ENCODE data around the gene CYB5D1.

The CYB5D1 gene

GRCh38 chr17:7845359-7846062 is 12.3 kb upstream of the CYB5D1 start:
- DNase-seq: no peak

GRCh38 chr17:7846063-7846735 is 11.6 kb upstream of the CYB5D1 start:
- no peak for DNase-seq

- DNase-seq: no peak
Observed at GRCh38 chr17:7846765-7847661, 10.8 kb upstream of the CYB5D1 start.

- no peak for DNase-seq
Observed at GRCh38 chr17:7848131-7848579, 9.6 kb upstream of the CYB5D1 start.

GRCh38 chr17:7848739-7849129 is 9.1 kb upstream of the CYB5D1 start:
- DNase-seq: no peak

- DNase-seq: no peak
Observed at GRCh38 chr17:7849130-7849750, 8.6 kb upstream of the CYB5D1 start.

GRCh38 chr17:7849751-7850504 is 7.9 kb upstream of the CYB5D1 start:
- DNase-seq: no peak

GRCh38 chr17:7850701-7851437 is 6.9 kb upstream of the CYB5D1 start:
- no peak for DNase-seq

- peak; percentile 88 for DNase-seq
Observed at GRCh38 chr17:7851438-7852261, 6.2 kb upstream of the CYB5D1 start.

- no peak for DNase-seq
Observed at GRCh38 chr17:7852262-7852670, 5.5 kb upstream of the CYB5D1 start.

GRCh38 chr17:7852919-7853690 is 4.7 kb upstream of the CYB5D1 start:
- DNase-seq: no peak

- DNase-seq: no peak
Observed at GRCh38 chr17:7853691-7854038, 4.1 kb upstream of the CYB5D1 start.

GRCh38 chr17:7854078-7854777 is 3.6 kb upstream of the CYB5D1 start:
- DNase-seq: no peak

- no peak for DNase-seq
Observed at GRCh38 chr17:7854851-7855659, 2.7 kb upstream of the CYB5D1 start, which contains the start of gene TMEM88. Gene TMEM88, plus strand, starts transcription at chr17:7855066. Its CDS starts 9 bp downstream, at chr17:7855075.

- no peak for DNase-seq
Observed at GRCh38 chr17:7855660-7856010, 2.2 kb upstream of the CYB5D1 start.

GRCh38 chr17:7856011-7856810 is 1.6 kb upstream of the CYB5D1 start:
- peak; percentile 90 for DNase-seq
